ENCODE data around the gene LINC00237.

GRCh38 chr20:21139881-21140566 lies 33.9 kb upstream of the LINC00237 start:
- TF ChIP-seq POLR2A (IDR thresholded peaks at IDR 0.05) = no peak
- no peak for TF ChIP-seq CTCF (IDR thresholded peaks at IDR 0.05)
